Hepatocyte (in vitro differentiated cells): ENCODE data around the gene IL1R1.

Experiments used
- CTCF ChIP-seq: fragments of 200-600 bp; sonication (generic); IDR thresholded peaks from 2 replicates; pipeline ENCODE4 v1.5.1; 2016; ENCODE audit warnings: antibody characterized with exemption, mild to moderate bottlenecking; ENCODE audit not compliant: poor library complexity
- EZH2 ChIP-seq: fragments of 200-600 bp; sonication (generic); IDR thresholded peaks from 2 replicates; pipeline ENCODE4 v1.6.1; 2016; ENCODE audit warnings: antibody characterized with exemption, mild to moderate bottlenecking, borderline replicate concordance

GRCh38 chr2:102099536-102100298 is 42.8 kb upstream of the IL1R1 start:
- no peak for TF ChIP-seq CTCF
- TF ChIP-seq EZH2 = no peak
